HG03342 (cell line): ENCODE data around the gene GOLGA8H.
"Not testable (repeated sequence)": the region's sequence is repeated elsewhere in the genome, so short reads cannot be mapped to it uniquely, and the experiment has no call there.

Experiments used
- ATAC-seq: cut with Tn5 transposase; IDR thresholded peaks from one replicate; pipeline ENCODE4 v1.9.1; 2021; ENCODE audit warnings: mild to moderate bottlenecking, moderate library complexity; ENCODE audit not compliant: unreplicated experiment

The GOLGA8H gene

GRCh38 chr15:30603796-30604195, at the start of gene GOLGA8H:
Gene GOLGA8H (plus strand): TSS chr15:30604028. CDS start chr15:30604126, 98 bp downstream.
- not testable (repeated sequence) for ATAC-seq

GRCh38 chr15:30566949-30567348, 36.9 kb upstream of the GOLGA8H start:
- ATAC-seq: not testable (repeated sequence)

GRCh38 chr15:30573012-30573491, 30.8 kb upstream of the GOLGA8H start:
- not testable (repeated sequence) for ATAC-seq

GRCh38 chr15:30579394-30579970, 24.3 kb upstream of the GOLGA8H start:
- ATAC-seq: not testable (repeated sequence)

- not testable (repeated sequence) for ATAC-seq
These were observed 23.1 kb upstream of the GOLGA8H start for GRCh38 chr15:30580716-30581115.

- not testable (repeated sequence) for ATAC-seq
These were observed 4.9 kb upstream of the GOLGA8H start for GRCh38 chr15:30598953-30599352.

GRCh38 chr15:30612271-30612670, 8.4 kb downstream of the GOLGA8H start:
- ATAC-seq: not testable (repeated sequence)

- not testable (repeated sequence) for ATAC-seq
These were observed 17.5 kb downstream of the GOLGA8H start for GRCh38 chr15:30621342-30621741.

- ATAC-seq: peak; percentile 90
These were observed 21.8 kb downstream of the GOLGA8H start, which contains the start of gene ARHGAP11B for GRCh38 chr15:30625436-30626193. Gene ARHGAP11B (plus strand): TSS chr15:30626128.

GRCh38 chr15:30626194-30626565, 22.4 kb downstream of the GOLGA8H start:
- not testable (repeated sequence) for ATAC-seq

- not testable (repeated sequence) for ATAC-seq
These were observed 22.8 kb downstream of the GOLGA8H start for GRCh38 chr15:30626632-30627031.

GRCh38 chr15:30650012-30650929, 46.4 kb downstream of the GOLGA8H start:
- peak; percentile 92 for ATAC-seq

- ATAC-seq: not testable (repeated sequence)
These were observed 57.3 kb downstream of the GOLGA8H start for GRCh38 chr15:30661154-30661553.
